Ishikawa (cell line): Measurements from ENCODE around the gene PRR12.

Experiments
- EP300 ChIP-seq: IDR thresholded peaks from 2 replicates; pipeline ENCODE4 v1.6.1; 2012; ENCODE audit warnings: borderline replicate concordance
- MAX ChIP-seq: IDR thresholded peaks from 2 replicates; pipeline ENCODE4 v1.6.1; 2012
- RAD21 ChIP-seq: IDR thresholded peaks from 2 replicates; pipeline ENCODE4 v1.6.1; 2012; ENCODE audit warnings: low read depth
- REST ChIP-seq: IDR thresholded peaks from 2 replicates; pipeline ENCODE4 v1.6.1; 2012; ENCODE audit warnings: low read depth, mild to moderate bottlenecking
- TAF1 ChIP-seq: IDR thresholded peaks from 2 replicates; pipeline ENCODE4 v1.6.1; 2012; ENCODE audit warnings: low read depth, mild to moderate bottlenecking
- TCF12 ChIP-seq: IDR thresholded peaks from 2 replicates; pipeline ENCODE4 v1.6.1; 2012; ENCODE audit warnings: low read depth
- TEAD4 ChIP-seq: IDR thresholded peaks from 2 replicates; pipeline ENCODE4 v1.6.1; 2012

GRCh38 chr19:49667473-49667872 is 76.5 kb downstream of the PRR12 start:
- TF ChIP-seq REST, result no peak
- no peak for TF ChIP-seq TAF1
- TF ChIP-seq TCF12, result no peak
- no peak for TF ChIP-seq RAD21
- TF ChIP-seq MAX, result no peak
- no peak for TF ChIP-seq EP300
- TF ChIP-seq TEAD4, result no peak
